CD4-positive, alpha-beta T cell (primary cell): ENCODE data around the gene PGC. TPM values are rescaled to one million over a fixed set of nuclear protein-coding genes. Genes with fewer than 3 reads are reported as not detected.

Experiments
- ATAC-seq: fragments of 200-7000 bp; cut with Tn5 transposase; one replicate; pipeline ENCODE4 v1.10.0; 2022; ENCODE audit warnings: mild to moderate bottlenecking; ENCODE audit not compliant: poor library complexity
- CTCF ChIA-PET: fragments of 350-600 bp; sonication (Branson Sonifier 250); formaldehyde crosslinking; loops from one replicate; lab custom pipeline; 2021; ENCODE audit warnings: antibody characterized with exemption, inconsistent platforms; lab: Charles Lee
- POLR2A ChIA-PET: fragments of 350-600 bp; sonication (Branson Sonifier 250); formaldehyde crosslinking; loops from one replicate; lab custom pipeline; 2021; ENCODE audit warnings: antibody characterized with exemption, inconsistent platforms; lab: Charles Lee
- DNase-seq, 14 experiments: peaks; one replicate each; pipeline ENCODE4 v3.0.0-alpha.2; 2013 to 2020; ENCODE audit warnings: mixed read lengths in 2 of 14
- H3K27ac ChIP-seq, 2 donors: one replicate each; pipeline versions ENCODE4 v1.5.1 to v1.7.0; 2013; ENCODE audit warnings: low read length in 2 of 2, low read depth in 1 of 2, mild to moderate bottlenecking in 1 of 2
- H3K27me3 ChIP-seq, 2 experiments: 1 replicate in 1 of 2; 2 replicates in 1 of 2; pipeline versions ENCODE4 v1.6.1 to v1.7.0; 2013; ENCODE audit warnings: low read length in 2 of 2, control low read depth in 1 of 2, mild to moderate bottlenecking in 1 of 2, moderate library complexity in 1 of 2; ENCODE audit not compliant: insufficient read depth in 2 of 2, control insufficient read depth in 1 of 2
- H3K36me3 ChIP-seq: one replicate; pipeline ENCODE4 v1.6.1; 2013; ENCODE audit warnings: low read length, control low read depth; ENCODE audit not compliant: insufficient read depth
- H3K4me1 ChIP-seq: one replicate; pipeline ENCODE4 v1.6.1; 2013; ENCODE audit warnings: low read length, control low read depth; ENCODE audit not compliant: insufficient read depth
- H3K4me3 ChIP-seq: one replicate; pipeline ENCODE4 v1.5.1; 2013; ENCODE audit warnings: mild to moderate bottlenecking, low read length, moderate library complexity
- H3K9me3 ChIP-seq, 2 experiments: 1 replicate in 1 of 2; 2 replicates in 1 of 2; pipeline versions ENCODE4 v1.6.1 to v1.7.0; 2013; ENCODE audit warnings: low read length in 2 of 2, mild to moderate bottlenecking in 2 of 2, control low read depth in 1 of 2, moderate library complexity in 1 of 2; ENCODE audit not compliant: control insufficient read depth in 1 of 2, insufficient read depth in 1 of 2
- H3K27ac Mint-ChIP-seq: one replicate; pipeline ENCODE4 v1.8.0; 2020; ENCODE audit warnings: mixed read lengths
- H3K27me3 Mint-ChIP-seq: one replicate; pipeline ENCODE4 v1.8.0; 2021; ENCODE audit warnings: mixed read lengths
- H3K36me3 Mint-ChIP-seq: one replicate; pipeline ENCODE4 v1.8.0; 2021; ENCODE audit warnings: low read depth, mixed read lengths
- H3K4me1 Mint-ChIP-seq: one replicate; pipeline ENCODE4 v1.8.0; 2021; ENCODE audit warnings: low read depth, mixed read lengths
- H3K4me3 Mint-ChIP-seq: one replicate; pipeline ENCODE4 v1.8.0; 2020; ENCODE audit warnings: mild to moderate bottlenecking, mixed read lengths
- H3K9me3 Mint-ChIP-seq: one replicate; pipeline ENCODE4 v1.8.0; 2020; ENCODE audit warnings: mixed read lengths
- CTCF ChIP-seq: fragments of 200-600 bp; IDR thresholded peaks from one replicate; pipeline ENCODE4 v1.8.0; 2022; ENCODE audit warnings: antibody characterized with exemption, mild to moderate bottlenecking
- intact Hi-C, 2 experiments: fragments of 100-400 bp; cut with DNase I in 1 of 2; cut with micrococcal nuclease in 1 of 2; formaldehyde crosslinking; loops; one replicate each; pipeline versions ENCODE4 v1.15.1 to v1.9.0; 2023 to 2025; cut with DNase I, micrococcal nuclease
- total RNA-seq, 174 experiments: library from RNA in 2 of 174; stranded (reverse) in 2 of 174; gene quantifications; one replicate each; pipeline ENCODE4 v1.2.3 and lab custom pipeline; 2021 to 2026

Gene PGC
- total RNA-seq, 2 experiments from 2014 or later: not detected

DNA sequence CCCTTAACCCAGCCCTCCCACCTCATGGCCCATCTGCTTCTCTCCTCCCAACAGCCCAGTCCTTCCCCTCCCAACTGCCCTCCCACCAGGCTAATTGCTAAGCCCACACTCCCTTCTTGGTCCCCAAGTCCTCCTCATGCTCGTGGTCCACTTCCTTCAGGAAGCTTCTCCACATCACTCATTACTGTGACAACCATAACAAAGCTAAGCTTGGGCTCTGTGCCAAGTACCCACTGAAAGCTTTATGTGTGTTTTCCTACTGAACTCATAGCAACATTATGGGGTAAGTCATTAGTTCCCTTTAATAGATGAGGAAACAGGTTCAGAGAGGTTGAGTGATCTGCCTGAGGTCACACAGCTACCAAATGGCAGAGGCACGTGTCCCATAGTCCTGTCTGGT is 16.3 kb upstream of the PGC start:
- H3K27ac Mint-ChIP-seq: no peak overlapping the region
- no peaks in the 10 kb centered on the region for H3K36me3 Mint-ChIP-seq
- no peaks in the 10 kb centered on the region for H3K9me3 ChIP-seq
- POLR2A ChIA-PET: no interaction called here
- no peak for ATAC-seq
- no peak overlapping the region for H3K4me3 ChIP-seq
- DNase-seq: no peak
- no peak for TF ChIP-seq CTCF
- H3K9me3 Mint-ChIP-seq: no peaks in the 10 kb centered on the region
- H3K4me1 ChIP-seq: no peaks in the 10 kb centered on the region
- H3K27me3 ChIP-seq: no peaks in the 10 kb centered on the region
- CTCF ChIA-PET: no interaction called here
- H3K36me3 ChIP-seq: no peaks in the 10 kb centered on the region
- intact Hi-C loops: no loop called here
- no peaks in the 10 kb centered on the region for H3K27me3 Mint-ChIP-seq
- H3K4me3 Mint-ChIP-seq: no peak overlapping the region
- H3K27ac ChIP-seq: no peak overlapping the region
- H3K4me1 Mint-ChIP-seq: no peaks in the 10 kb centered on the region

- ChIA-PET CTCF (no interaction called here), POLR2A (no interaction called here)
- no peak for TF ChIP-seq CTCF
- Mint-ChIP-seq H3K9me3 (no peaks in the 10 kb centered on the region), H3K4me1 (no peaks in the 10 kb centered on the region), H3K4me3 (no peak overlapping the region), H3K27ac (no peak overlapping the region), H3K27me3 (no peaks in the 10 kb centered on the region), H3K36me3 (no peaks in the 10 kb centered on the region)
- Histone ChIP-seq H3K27me3 (no peaks in the 10 kb centered on the region), H3K4me1 (no peaks in the 10 kb centered on the region), H3K36me3 (no peaks in the 10 kb centered on the region), H3K9me3 (no peaks in the 10 kb centered on the region), H3K27ac (no peak overlapping the region), H3K4me3 (no peak overlapping the region)
- DNase-seq (no peak), ATAC-seq (no peak)
- intact Hi-C loops: no loop called here
Observed at GRCh38 chr6:41759905-41760579, 12.8 kb upstream of the PGC start.

DNA sequence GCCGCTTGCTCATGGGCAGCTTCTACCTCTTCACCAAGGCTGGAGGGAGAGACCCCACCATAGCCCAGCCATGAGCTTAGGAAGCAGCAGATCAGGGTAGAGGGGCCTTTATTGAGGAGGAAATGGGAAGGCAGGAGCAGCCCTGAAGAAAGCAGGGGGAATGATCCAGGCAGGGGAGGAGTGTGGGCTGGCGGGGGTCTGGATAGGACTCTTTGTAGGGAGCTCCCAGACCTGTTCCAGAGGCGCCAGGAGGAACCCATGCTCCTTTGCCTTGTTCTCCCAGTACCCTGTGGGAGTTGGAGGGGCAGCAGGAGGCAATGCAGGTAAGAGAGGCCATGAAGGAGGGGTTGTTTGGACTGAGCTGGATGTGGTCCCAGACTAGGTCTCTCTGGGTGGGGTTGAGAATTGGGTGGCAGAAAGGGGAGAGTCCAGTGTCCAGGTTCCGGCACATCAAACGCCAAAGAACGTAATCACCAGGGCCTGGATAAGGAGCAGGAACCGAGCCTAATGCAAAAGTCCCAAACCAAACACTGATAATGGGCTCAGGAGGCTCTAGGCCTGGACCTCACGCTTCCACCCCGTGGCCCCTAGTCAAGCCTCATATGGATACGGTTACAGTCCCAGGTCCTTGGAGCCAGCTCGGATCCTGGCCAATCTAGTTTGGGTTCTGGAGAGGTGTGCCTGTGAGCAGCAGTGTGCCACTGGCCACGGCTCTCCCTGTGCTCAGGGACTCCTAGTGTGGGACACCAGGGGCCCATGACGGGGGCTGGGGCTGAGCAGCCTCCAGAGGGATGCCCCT is 12.1 kb upstream of the PGC start:
- DNase-seq (no peak), ATAC-seq (no peak)
- H3K36me3 ChIP-seq: no peaks in the 10 kb centered on the region
- H3K4me3 ChIP-seq: no peak overlapping the region
- Mint-ChIP-seq H3K27me3 (no peaks in the 10 kb centered on the region), H3K4me1 (no peaks in the 10 kb centered on the region), H3K9me3 (no peaks in the 10 kb centered on the region), H3K36me3 (no peaks in the 10 kb centered on the region), H3K4me3 (no peak overlapping the region), H3K27ac (no peak overlapping the region)
- H3K9me3 ChIP-seq: no peaks in the 10 kb centered on the region
- no peak for TF ChIP-seq CTCF
- H3K4me1 ChIP-seq: no peaks in the 10 kb centered on the region
- ChIA-PET CTCF (no interaction called here), POLR2A (no interaction called here)
- H3K27me3 ChIP-seq: no peaks in the 10 kb centered on the region
- no peak overlapping the region for H3K27ac ChIP-seq
- intact Hi-C loops: no loop called here
